ENCODE data around the gene XIRP2. TPM values are rescaled to one million over a fixed set of nuclear protein-coding genes. Genes with fewer than 3 reads are reported as not detected.

XIRP2 gene
- total RNA-seq, 5 donors from 2014 or later (not counting 1 experiment from before 2014, with no cell fraction given), result not detected

DNA sequence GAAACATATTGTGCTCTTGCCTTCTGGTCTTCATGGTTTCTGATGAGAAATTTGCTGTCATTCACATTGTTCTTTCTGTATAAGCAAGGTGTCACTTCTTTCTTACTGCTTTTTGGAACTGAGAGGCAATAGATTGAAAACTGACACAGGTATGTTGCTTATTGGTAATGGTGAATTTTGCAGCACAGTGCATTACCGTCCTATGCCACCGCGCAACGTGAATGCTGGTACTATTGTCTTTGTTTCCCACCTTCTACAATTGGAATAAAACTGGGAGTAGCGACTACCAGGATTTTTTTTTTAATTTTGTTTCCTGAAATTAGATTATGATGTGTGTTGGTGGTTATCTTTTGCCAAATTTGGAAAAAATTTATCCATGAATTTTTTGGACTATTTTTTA is 11.4 kb downstream of the XIRP2 start:
- H3K27me3 ChIP-seq (replicated peaks in 1 of 2; ENCODE audit: control insufficient read depth in 2 of 2, extremely low read depth in 1 of 2, insufficient read depth in 2 of 2, low read length in 1 of 2), result no peaks in the 10 kb centered on the region
- DNase-seq (no peak), ATAC-seq (replicated peaks in 1 of 4) (no peak)
- H3K27ac ChIP-seq (ENCODE audit: low read length), result no peak overlapping the region
- Mint-ChIP-seq H3K27me3 (no peaks in the 10 kb centered on the region), H3K27ac (no peak overlapping the region), H3K36me3 (no peaks in the 10 kb centered on the region), H3K9me3 (no peaks in the 10 kb centered on the region), H3K4me3 (no peak overlapping the region), H3K4me1 (no peaks in the 10 kb centered on the region)
- no peak overlapping the region for H3K4me3 ChIP-seq (ENCODE audit: control insufficient read depth in 1 of 2, extremely low read depth in 1 of 2, low read length in 1 of 2)
- no peaks in the 10 kb centered on the region for H3K4me1 ChIP-seq (ENCODE audit: control insufficient read depth in 1 of 2, extremely low read depth in 1 of 2, insufficient read depth in 2 of 2, low read length in 2 of 2)
- POLR2A ChIA-PET, result no interaction called here
- no peaks in the 10 kb centered on the region for H3K36me3 ChIP-seq (ENCODE audit: control insufficient read depth in 2 of 2, extremely low read depth in 1 of 2, insufficient read depth in 1 of 2, low read length in 1 of 2)
- no peaks in the 10 kb centered on the region for H3K9me3 ChIP-seq
- WGBS (ENCODE audit: insufficient coverage), result no CpG with 5 or more reads among the region's 5 CpGs
- CTCF ChIA-PET, result no interaction called here

- Histone ChIP-seq H3K4me1 (ENCODE audit: control insufficient read depth in 1 of 2, extremely low read depth in 1 of 2, insufficient read depth in 2 of 2, low read length in 2 of 2) (no peaks in the 10 kb centered on the region), H3K9me3 (no peaks in the 10 kb centered on the region), H3K27me3 (replicated peaks in 1 of 2; ENCODE audit: control insufficient read depth in 2 of 2, extremely low read depth in 1 of 2, insufficient read depth in 2 of 2, low read length in 1 of 2) (no peaks in the 10 kb centered on the region), H3K36me3 (ENCODE audit: control insufficient read depth in 2 of 2, extremely low read depth in 1 of 2, insufficient read depth in 1 of 2, low read length in 1 of 2) (no peaks in the 10 kb centered on the region), H3K4me3 (ENCODE audit: control insufficient read depth in 1 of 2, extremely low read depth in 1 of 2, low read length in 1 of 2) (no peak overlapping the region), H3K27ac (ENCODE audit: low read length) (no peak overlapping the region)
- H3K9me3 Mint-ChIP-seq, result no peaks in the 10 kb centered on the region
- no peak overlapping the region for H3K4me3 Mint-ChIP-seq
- ChIA-PET POLR2A (no interaction called here), CTCF (no interaction called here)
- WGBS (ENCODE audit: insufficient coverage), result no CpG with 5 or more reads among the region's 2 CpGs
- H3K27ac Mint-ChIP-seq, result no peak overlapping the region
- no peaks in the 10 kb centered on the region for H3K27me3 Mint-ChIP-seq
- H3K4me1 Mint-ChIP-seq, result no peaks in the 10 kb centered on the region
- DNase-seq, result no peak
- no peaks in the 10 kb centered on the region for H3K36me3 Mint-ChIP-seq
- no peak for ATAC-seq (replicated peaks in 1 of 4)
Measured at GRCh38 chr2:166900700-166901099, 12.4 kb downstream of the XIRP2 start.

DNA sequence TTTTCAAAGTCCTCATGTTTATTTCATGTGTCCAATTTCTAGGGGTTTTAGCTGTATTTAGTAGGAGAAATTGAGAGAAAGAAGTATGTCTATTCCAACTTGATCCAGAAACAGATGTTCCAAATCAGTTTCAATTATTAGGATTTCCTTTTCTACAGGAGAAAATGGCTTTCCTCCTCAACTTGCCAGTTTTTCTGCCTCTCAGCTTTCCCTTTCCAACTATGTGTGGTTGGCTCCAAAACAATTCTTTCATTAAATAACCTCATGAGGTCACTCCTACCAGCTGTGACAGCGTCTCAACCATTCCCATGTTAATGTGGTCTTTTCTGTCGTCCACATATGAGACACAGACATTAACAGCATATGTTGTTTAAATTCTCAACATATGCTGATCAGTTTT is 13.1 kb downstream of the XIRP2 start:
- POLR2A ChIA-PET, result no interaction called here

DNA sequence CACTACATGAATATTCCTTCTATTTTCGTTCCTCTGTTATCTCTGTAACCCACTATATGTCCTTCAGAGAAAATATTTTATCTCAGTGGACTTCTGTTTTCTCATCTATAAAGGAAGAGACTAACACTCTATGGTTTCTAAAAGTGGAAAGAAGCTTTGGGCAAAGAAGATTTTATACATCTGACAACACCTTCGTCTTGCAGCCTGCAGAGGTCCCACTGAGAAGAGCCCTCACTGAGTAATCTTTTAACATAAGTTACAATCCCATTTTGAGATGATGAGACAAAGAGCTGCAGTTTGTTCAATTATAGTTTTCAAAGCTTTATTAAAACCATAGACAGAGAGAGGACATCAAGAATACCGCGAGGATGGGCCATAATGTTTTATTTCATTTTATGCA is 28.7 kb downstream of the XIRP2 start:
- Histone ChIP-seq H3K4me3 (ENCODE audit: control insufficient read depth in 1 of 2, extremely low read depth in 1 of 2, low read length in 1 of 2) (no peak overlapping the region), H3K27me3 (replicated peaks in 1 of 2; ENCODE audit: control insufficient read depth in 2 of 2, extremely low read depth in 1 of 2, insufficient read depth in 2 of 2, low read length in 1 of 2) (no peaks in the 10 kb centered on the region), H3K36me3 (ENCODE audit: control insufficient read depth in 2 of 2, extremely low read depth in 1 of 2, insufficient read depth in 1 of 2, low read length in 1 of 2) (no peaks in the 10 kb centered on the region), H3K27ac (ENCODE audit: low read length) (no peak overlapping the region), H3K4me1 (ENCODE audit: control insufficient read depth in 1 of 2, extremely low read depth in 1 of 2, insufficient read depth in 2 of 2, low read length in 2 of 2) (no peaks in the 10 kb centered on the region), H3K9me3 (no peaks in the 10 kb centered on the region)
- no peak overlapping the region for H3K27ac Mint-ChIP-seq
- ChIA-PET CTCF (interaction anchor here in 1 of 2 donors (0.7 kb wide), 1 partner anchor 208 kb away, joined by 3 read pairs; no protein-coding TSS in a partner anchor), POLR2A (no interaction called here)
- DNase-seq, result no peak
- no peaks in the 10 kb centered on the region for H3K36me3 Mint-ChIP-seq
- no peaks in the 10 kb centered on the region for H3K4me1 Mint-ChIP-seq
- H3K9me3 Mint-ChIP-seq, result peaks cover 2 to 13% (median 4%) of the 10 kb centered on the region in 3 donors
- peaks cover 0 to 7% of the 10 kb centered on the region in 2 donors for H3K27me3 Mint-ChIP-seq
- no peak for ATAC-seq (replicated peaks in 1 of 4)
- WGBS (ENCODE audit: insufficient coverage), result no CpG with 5 or more reads among the region's 4 CpGs
- H3K4me3 Mint-ChIP-seq, result no peak overlapping the region

More for the DNA sequence above, 13.1 kb downstream of the XIRP2 start:
- H3K9me3 ChIP-seq, result no peaks in the 10 kb centered on the region
- H3K27ac ChIP-seq (ENCODE audit: low read length), result no peak overlapping the region
- ATAC-seq (replicated peaks in 1 of 4) (no peak), DNase-seq (no peak)
- Mint-ChIP-seq H3K9me3 (no peaks in the 10 kb centered on the region), H3K4me1 (no peaks in the 10 kb centered on the region), H3K36me3 (no peaks in the 10 kb centered on the region), H3K4me3 (no peak overlapping the region), H3K27ac (no peak overlapping the region), H3K27me3 (no peaks in the 10 kb centered on the region)
- H3K4me1 ChIP-seq (ENCODE audit: control insufficient read depth in 1 of 2, extremely low read depth in 1 of 2, insufficient read depth in 2 of 2, low read length in 2 of 2), result no peaks in the 10 kb centered on the region
- no peaks in the 10 kb centered on the region for H3K27me3 ChIP-seq (replicated peaks in 1 of 2; ENCODE audit: control insufficient read depth in 2 of 2, extremely low read depth in 1 of 2, insufficient read depth in 2 of 2, low read length in 1 of 2)
- H3K36me3 ChIP-seq (ENCODE audit: control insufficient read depth in 2 of 2, extremely low read depth in 1 of 2, insufficient read depth in 1 of 2, low read length in 1 of 2), result no peaks in the 10 kb centered on the region
- CTCF ChIA-PET, result no interaction called here
- H3K4me3 ChIP-seq (ENCODE audit: control insufficient read depth in 1 of 2, extremely low read depth in 1 of 2, low read length in 1 of 2), result no peak overlapping the region
- no CpG with 5 or more reads among the region's 2 CpGs for WGBS (ENCODE audit: insufficient coverage)

- WGBS (ENCODE audit: insufficient coverage), result no CpG with 5 or more reads among the region's 1 CpG
- Mint-ChIP-seq H3K27ac (no peak overlapping the region), H3K27me3 (peaks cover 0 to 4% of the 10 kb centered on the region in 2 donors), H3K36me3 (no peaks in the 10 kb centered on the region), H3K4me1 (no peaks in the 10 kb centered on the region), H3K4me3 (no peak overlapping the region), H3K9me3 (peaks cover under 1 to 9% (median 2%) of the 10 kb centered on the region in 3 donors)
- Histone ChIP-seq H3K9me3 (no peaks in the 10 kb centered on the region), H3K4me3 (ENCODE audit: control insufficient read depth in 1 of 2, extremely low read depth in 1 of 2, low read length in 1 of 2) (no peak overlapping the region), H3K27ac (ENCODE audit: low read length) (no peak overlapping the region), H3K4me1 (ENCODE audit: control insufficient read depth in 1 of 2, extremely low read depth in 1 of 2, insufficient read depth in 2 of 2, low read length in 2 of 2) (no peaks in the 10 kb centered on the region), H3K36me3 (ENCODE audit: control insufficient read depth in 2 of 2, extremely low read depth in 1 of 2, insufficient read depth in 1 of 2, low read length in 1 of 2) (no peaks in the 10 kb centered on the region), H3K27me3 (replicated peaks in 1 of 2; ENCODE audit: control insufficient read depth in 2 of 2, extremely low read depth in 1 of 2, insufficient read depth in 2 of 2, low read length in 1 of 2) (no peaks in the 10 kb centered on the region)
- ChIA-PET CTCF (interaction anchor here in 1 of 2 donors (0.7 kb wide), 1 partner anchor 207 kb away, joined by 3 read pairs; no protein-coding TSS in a partner anchor), POLR2A (no interaction called here)
- DNase-seq (no peak), ATAC-seq (replicated peaks in 1 of 4) (no peak)
Measured at GRCh38 chr2:166917415-166917814, 29.1 kb downstream of the XIRP2 start.

GRCh38 chr2:166921261-166921896 is 33.1 kb downstream of the XIRP2 start:
- ATAC-seq (replicated peaks in 1 of 4) (no peak), DNase-seq (no peak)
- WGBS (ENCODE audit: insufficient coverage), result 100% methylated on average over 1 of the region's 2 CpGs
- Mint-ChIP-seq H3K27me3 (peaks cover 0 to 4% of the 10 kb centered on the region in 2 donors), H3K4me3 (no peak overlapping the region), H3K9me3 (no peaks in the 10 kb centered on the region), H3K4me1 (no peaks in the 10 kb centered on the region), H3K36me3 (no peaks in the 10 kb centered on the region), H3K27ac (no peak overlapping the region)
- Histone ChIP-seq H3K36me3 (ENCODE audit: control insufficient read depth in 2 of 2, extremely low read depth in 1 of 2, insufficient read depth in 1 of 2, low read length in 1 of 2) (no peaks in the 10 kb centered on the region), H3K27ac (ENCODE audit: low read length) (no peak overlapping the region), H3K4me3 (ENCODE audit: control insufficient read depth in 1 of 2, extremely low read depth in 1 of 2, low read length in 1 of 2) (no peak overlapping the region), H3K4me1 (ENCODE audit: control insufficient read depth in 1 of 2, extremely low read depth in 1 of 2, insufficient read depth in 2 of 2, low read length in 2 of 2) (no peaks in the 10 kb centered on the region), H3K9me3 (no peaks in the 10 kb centered on the region), H3K27me3 (replicated peaks in 1 of 2; ENCODE audit: control insufficient read depth in 2 of 2, extremely low read depth in 1 of 2, insufficient read depth in 2 of 2, low read length in 1 of 2) (no peaks in the 10 kb centered on the region)
- ChIA-PET CTCF (no interaction called here), POLR2A (interaction anchor here in 1 of 2 donors (0.6 kb wide), 1 partner anchor 24 kb away, joined by 12 read pairs; no protein-coding TSS in a partner anchor)

- DNase-seq (no peak), ATAC-seq (replicated peaks in 1 of 4) (no peak)
- H3K4me1 Mint-ChIP-seq, result no peaks in the 10 kb centered on the region
- no peaks in the 10 kb centered on the region for H3K36me3 Mint-ChIP-seq
- no peaks in the 10 kb centered on the region for H3K36me3 ChIP-seq (ENCODE audit: control insufficient read depth in 2 of 2, extremely low read depth in 1 of 2, insufficient read depth in 1 of 2, low read length in 1 of 2)
- H3K4me3 ChIP-seq (ENCODE audit: control insufficient read depth in 1 of 2, extremely low read depth in 1 of 2, low read length in 1 of 2), result no peak overlapping the region
- CTCF ChIA-PET, result no interaction called here
- H3K4me3 Mint-ChIP-seq, result no peak overlapping the region
- H3K27ac ChIP-seq (ENCODE audit: low read length), result no peak overlapping the region
- no peaks in the 10 kb centered on the region for H3K4me1 ChIP-seq (ENCODE audit: control insufficient read depth in 1 of 2, extremely low read depth in 1 of 2, insufficient read depth in 2 of 2, low read length in 2 of 2)
- H3K27me3 ChIP-seq (replicated peaks in 1 of 2; ENCODE audit: control insufficient read depth in 2 of 2, extremely low read depth in 1 of 2, insufficient read depth in 2 of 2, low read length in 1 of 2), result no peaks in the 10 kb centered on the region
- POLR2A ChIA-PET, result no interaction called here
- H3K27ac Mint-ChIP-seq, result no peak overlapping the region
- no peaks in the 10 kb centered on the region for H3K9me3 Mint-ChIP-seq
- H3K9me3 ChIP-seq, result no peaks in the 10 kb centered on the region
- H3K27me3 Mint-ChIP-seq, result no peaks in the 10 kb centered on the region
Measured at GRCh38 chr2:166924967-166925366, 36.7 kb downstream of the XIRP2 start.
